ENCODE results near the gene LAMTOR1. TPM values are rescaled to one million over a fixed set of nuclear protein-coding genes. Genes with fewer than 3 reads are reported as not detected.

LAMTOR1 gene
- total and polyA plus RNA-seq, 10 of the 15 experiments (the other 5 are each of a cell fraction or from before 2014, with no cell fraction given): 58.8 to 141 (median 110) TPM

- TF ChIP-seq ATF7 (IDR thresholded peaks at IDR 0.05; ENCODE audit: low read depth): no peak
- TF ChIP-seq JUNB (IDR thresholded peaks at IDR 0.05): no peak
- TF ChIP-seq, protein P1, sequence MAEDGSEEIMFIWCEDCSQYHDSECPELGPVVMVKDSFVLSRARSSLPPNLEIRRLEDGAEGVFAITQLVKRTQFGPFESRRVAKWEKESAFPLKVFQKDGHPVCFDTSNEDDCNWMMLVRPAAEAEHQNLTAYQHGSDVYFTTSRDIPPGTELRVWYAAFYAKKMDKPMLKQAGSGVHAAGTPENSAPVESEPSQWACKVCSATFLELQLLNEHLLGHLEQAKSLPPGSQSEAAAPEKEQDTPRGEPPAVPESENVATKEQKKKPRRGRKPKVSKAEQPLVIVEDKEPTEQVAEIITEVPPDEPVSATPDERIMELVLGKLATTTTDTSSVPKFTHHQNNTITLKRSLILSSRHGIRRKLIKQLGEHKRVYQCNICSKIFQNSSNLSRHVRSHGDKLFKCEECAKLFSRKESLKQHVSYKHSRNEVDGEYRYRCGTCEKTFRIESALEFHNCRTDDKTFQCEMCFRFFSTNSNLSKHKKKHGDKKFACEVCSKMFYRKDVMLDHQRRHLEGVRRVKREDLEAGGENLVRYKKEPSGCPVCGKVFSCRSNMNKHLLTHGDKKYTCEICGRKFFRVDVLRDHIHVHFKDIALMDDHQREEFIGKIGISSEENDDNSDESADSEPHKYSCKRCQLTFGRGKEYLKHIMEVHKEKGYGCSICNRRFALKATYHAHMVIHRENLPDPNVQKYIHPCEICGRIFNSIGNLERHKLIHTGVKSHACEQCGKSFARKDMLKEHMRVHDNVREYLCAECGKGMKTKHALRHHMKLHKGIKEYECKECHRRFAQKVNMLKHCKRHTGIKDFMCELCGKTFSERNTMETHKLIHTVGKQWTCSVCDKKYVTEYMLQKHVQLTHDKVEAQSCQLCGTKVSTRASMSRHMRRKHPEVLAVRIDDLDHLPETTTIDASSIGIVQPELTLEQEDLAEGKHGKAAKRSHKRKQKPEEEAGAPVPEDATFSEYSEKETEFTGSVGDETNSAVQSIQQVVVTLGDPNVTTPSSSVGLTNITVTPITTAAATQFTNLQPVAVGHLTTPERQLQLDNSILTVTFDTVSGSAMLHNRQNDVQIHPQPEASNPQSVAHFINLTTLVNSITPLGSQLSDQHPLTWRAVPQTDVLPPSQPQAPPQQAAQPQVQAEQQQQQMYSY (CRISPR knock-in tag; IDR thresholded peaks at IDR 0.05): no peak
- no peak for TF ChIP-seq HDAC6 (IDR thresholded peaks at IDR 0.05; ENCODE audit: unreplicated experiment)
Measured at GRCh38 chr11:72141066-72141465, 38.0 kb upstream of the LAMTOR1 start (continued).

- intact Hi-C loops (cut with micrococcal nuclease; ENCODE audit: unreplicated experiment): loop anchor here (5.0 kb wide), 1 partner anchor 292 kb away; the partner anchor contains the start of gene CLPB
- Histone ChIP-seq H3K9ac (ENCODE audit: control insufficient read depth, insufficient read depth, low read length) (no peak overlapping the region), H3K27ac (ENCODE audit: control insufficient read depth, insufficient read depth) (no peak overlapping the region), H3K4me1 (ENCODE audit: control insufficient read depth, insufficient read depth, low read length) (no peaks in the 10 kb centered on the region), H3K36me3 (ENCODE audit: control insufficient read depth in 2 of 2, insufficient read depth in 2 of 2, low read length in 1 of 2) (no peaks in the 10 kb centered on the region), H3K9me3 (replicated peaks; ENCODE audit: control insufficient read depth, insufficient read depth, low read length) (peaks cover 2% of the 10 kb centered on the region; the same call in 1 of the 3 replicates), H3K27me3 (replicated peaks in 1 of 2; ENCODE audit: control insufficient read depth in 2 of 2, insufficient read depth in 2 of 2, low read length in 1 of 2) (no peaks in the 10 kb centered on the region; a peak in 1 of 4 replicates), H3K4me3 (no peak overlapping the region), H4K20me1 (ENCODE audit: control insufficient read depth, insufficient read depth) (no peaks in the 10 kb centered on the region), H2AFZ (ENCODE audit: control insufficient read depth, low read depth, low read length) (no peak overlapping the region), H3K79me2 (ENCODE audit: control insufficient read depth, insufficient read depth, low read length) (no peaks in the 10 kb centered on the region), H3K4me2 (ENCODE audit: control insufficient read depth, insufficient read depth) (no peak overlapping the region)
- ChIA-PET RAD21 (ENCODE audit: unreplicated experiment) (no interaction called here), POLR2A (no interaction called here), SMC1A (ENCODE audit: uncharacterized antibody, unreplicated experiment) (interaction anchor here (1.1 to 1.4 kb wide), 2 partner anchors 115 to 163 kb away, joined by 5 to 6 read pairs; no protein-coding TSS in a partner anchor), CTCF (interaction anchor here (1.0 to 2.1 kb wide), 2 partner anchors 49 to 116 kb away, joined by 3 to 5 read pairs; no protein-coding TSS in a partner anchor)
- DNase-seq (ENCODE audit: low read depth, low spot score) (no peak), ATAC-seq (no peak), FAIRE-seq (no peak)
- no TSS peak for BruUV-seq (replicated peaks)
- WGBS (ENCODE audit: insufficient coverage, insufficient replicate concordance, low lambda C conversion rate, missing lambda C conversion rate): 57% methylated on average over 2 of the region's 2 CpGs
- in situ Hi-C loops (cut with MboI): loop anchor here (5.0 kb wide), 1 partner anchor 118 kb away; no protein-coding TSS in a partner anchor
- TF ChIP-seq HCFC1 (IDR thresholded peaks at IDR 0.05; ENCODE audit: low read length) (no peak), ATF2 (IDR thresholded peaks at IDR 0.05; ENCODE audit: low read length) (no peak), IKZF1 (conservative IDR thresholded peaks at IDR 0.05) (no peak), PAX8 (IDR thresholded peaks at IDR 0.05) (no peak), CUX1 (IDR thresholded peaks at IDR 0.05; ENCODE audit: insufficient replicate concordance, low read depth, low read length) (no peak), CBX5 (IDR thresholded peaks at IDR 0.05; ENCODE audit: low read depth) (no peak), ESRRA (IDR thresholded peaks at IDR 0.05; ENCODE audit: low read length) (no peak), JUNB (IDR thresholded peaks at IDR 0.05) (no peak)
- TF ChIP-seq, protein P2, sequence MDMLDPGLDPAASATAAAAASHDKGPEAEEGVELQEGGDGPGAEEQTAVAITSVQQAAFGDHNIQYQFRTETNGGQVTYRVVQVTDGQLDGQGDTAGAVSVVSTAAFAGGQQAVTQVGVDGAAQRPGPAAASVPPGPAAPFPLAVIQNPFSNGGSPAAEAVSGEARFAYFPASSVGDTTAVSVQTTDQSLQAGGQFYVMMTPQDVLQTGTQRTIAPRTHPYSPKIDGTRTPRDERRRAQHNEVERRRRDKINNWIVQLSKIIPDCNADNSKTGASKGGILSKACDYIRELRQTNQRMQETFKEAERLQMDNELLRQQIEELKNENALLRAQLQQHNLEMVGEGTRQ (IDR thresholded peaks at IDR 0.05; ENCODE audit: borderline replicate concordance, low read depth, low read length): no peak
Measured at GRCh38 chr11:72140661-72141060, 37.6 kb upstream of the LAMTOR1 start.
